ENCODE data around the gene CCDC17.

CCDC17 gene

DNA sequence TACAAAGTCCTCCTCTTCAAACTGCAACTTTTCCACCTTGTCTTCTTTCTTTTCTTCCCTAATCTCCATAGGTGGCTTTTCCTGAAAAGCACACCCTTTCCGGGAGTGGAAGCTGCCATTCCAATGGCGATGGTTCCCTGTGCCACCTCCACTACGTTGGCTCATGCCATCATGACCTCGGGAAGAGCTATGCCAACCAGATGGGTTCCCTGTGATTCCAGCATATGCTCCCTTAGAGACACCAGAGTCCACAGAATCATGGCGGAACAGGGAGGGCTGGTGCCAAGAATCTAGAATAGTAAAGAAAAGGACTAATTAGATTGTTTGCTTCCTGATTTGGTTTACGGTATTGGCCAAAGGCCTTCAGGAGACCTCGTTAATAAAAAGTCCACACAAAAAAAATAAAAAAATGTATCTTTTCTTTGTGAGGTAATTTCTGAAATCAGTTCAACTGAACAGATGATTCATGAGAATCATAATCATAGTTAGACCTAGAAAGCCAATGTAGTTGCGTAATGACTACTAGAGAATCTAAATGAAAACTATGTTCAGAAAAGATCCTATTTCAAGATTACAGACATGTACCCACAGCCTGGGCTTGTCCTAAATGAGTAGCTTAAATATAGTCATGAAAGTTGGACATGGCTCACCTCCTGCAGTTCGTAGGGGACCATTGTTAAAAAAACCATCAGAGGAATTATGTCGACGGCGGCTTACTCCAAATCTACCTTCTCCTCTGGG is 30.9 kb upstream of the CCDC17 start:
- DNase-seq (ENCODE audit: low read depth): no peak
- no peak overlapping the region for H3K4me3 ChIP-seq (ENCODE audit: low read depth, low read length)
- TF ChIP-seq, protein P1, sequence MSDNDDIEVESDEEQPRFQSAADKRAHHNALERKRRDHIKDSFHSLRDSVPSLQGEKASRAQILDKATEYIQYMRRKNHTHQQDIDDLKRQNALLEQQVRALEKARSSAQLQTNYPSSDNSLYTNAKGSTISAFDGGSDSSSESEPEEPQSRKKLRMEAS (IDR thresholded peaks at IDR 0.05; ENCODE audit: low read depth, low read length): no peak
- TF ChIP-seq CTCF (IDR thresholded peaks at IDR 0.05; ENCODE audit: low read depth, low read length): no peak

DNA sequence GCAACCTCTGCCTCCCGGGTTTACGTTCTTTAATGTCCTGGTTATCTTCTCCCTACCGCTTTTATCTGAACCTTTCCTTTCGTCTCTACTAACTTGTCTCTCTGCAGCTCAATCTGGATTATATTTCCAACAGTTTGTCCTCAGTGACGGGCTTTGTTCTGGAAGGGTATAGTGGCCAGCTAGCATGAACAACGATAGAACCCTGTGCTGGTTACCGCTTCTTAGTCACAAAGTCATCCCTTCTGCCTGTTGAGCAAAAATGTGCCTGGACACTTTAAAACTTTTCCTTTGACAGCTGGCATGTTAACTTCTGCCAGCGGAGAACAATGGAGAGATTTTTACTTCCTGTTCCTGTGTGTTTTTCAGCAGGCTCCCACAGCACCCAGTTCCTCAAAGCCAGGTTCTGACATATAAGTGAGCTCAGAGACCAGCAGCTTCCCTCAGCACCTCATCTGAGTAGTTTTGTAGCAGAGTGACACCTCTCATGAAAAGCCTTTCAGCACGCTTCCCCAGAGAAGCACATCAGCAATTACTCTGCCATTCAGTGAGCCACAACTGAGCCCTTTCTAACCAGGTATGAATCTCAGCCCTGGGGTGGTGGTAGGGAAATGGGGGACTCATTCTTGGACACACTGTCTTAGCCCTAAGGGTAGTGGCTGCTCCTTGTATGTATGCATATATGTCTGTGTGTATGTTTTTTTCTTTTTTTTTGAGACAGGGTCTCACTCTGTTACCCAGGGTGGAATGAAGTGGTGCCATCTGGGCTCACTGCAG is 23.6 kb upstream of the CCDC17 start:
- H3K4me3 ChIP-seq (ENCODE audit: low read depth, low read length): no peak overlapping the region
- peak; percentile 55 for DNase-seq (ENCODE audit: low read depth)
- TF ChIP-seq, protein P1 (IDR thresholded peaks at IDR 0.05; ENCODE audit: low read depth, low read length): no peak
- no peak for TF ChIP-seq CTCF (IDR thresholded peaks at IDR 0.05; ENCODE audit: low read depth, low read length)
- no peak for TF ChIP-seq MYC (IDR thresholded peaks at IDR 0.05; ENCODE audit: low read depth, low read length)
- TF ChIP-seq POLR2A (IDR thresholded peaks at IDR 0.05; ENCODE audit: extremely low read depth, insufficient read length): no peak

DNA sequence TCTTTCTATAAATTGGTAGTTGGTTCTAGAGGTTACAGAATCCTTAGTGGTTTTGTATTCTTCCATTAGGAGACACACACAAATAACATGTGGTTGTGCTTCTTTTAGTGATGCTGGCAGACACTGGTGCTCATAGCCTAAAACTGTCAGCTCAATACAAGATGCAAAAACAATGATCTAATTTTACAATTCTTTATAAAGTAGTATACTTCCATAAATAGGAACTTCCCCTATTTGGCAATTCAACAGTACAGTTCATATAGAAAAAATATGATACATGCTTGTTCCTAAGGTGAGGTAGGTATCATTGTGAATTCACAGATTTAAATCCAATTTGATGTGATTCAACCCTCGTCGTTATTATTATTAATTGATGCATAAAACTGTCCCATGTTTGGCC is 20.8 kb upstream of the CCDC17 start:
- H3K4me3 ChIP-seq (ENCODE audit: low read depth, low read length): no peak overlapping the region
- no peak for DNase-seq (ENCODE audit: low read depth)
- TF ChIP-seq, protein P1 (IDR thresholded peaks at IDR 0.05; ENCODE audit: low read depth, low read length): no peak
- TF ChIP-seq MYC (IDR thresholded peaks at IDR 0.05; ENCODE audit: low read depth, low read length) (no peak), POLR2A (IDR thresholded peaks at IDR 0.05; ENCODE audit: extremely low read depth, insufficient read length) (no peak), CTCF (IDR thresholded peaks at IDR 0.05; ENCODE audit: low read depth, low read length) (no peak)

- no peak overlapping the region for H3K4me3 ChIP-seq (ENCODE audit: low read depth, low read length)
- no peak for DNase-seq (ENCODE audit: low read depth)
- TF ChIP-seq MYC (IDR thresholded peaks at IDR 0.05; ENCODE audit: low read depth, low read length) (no peak), CTCF (IDR thresholded peaks at IDR 0.05; ENCODE audit: low read depth, low read length) (no peak), POLR2A (IDR thresholded peaks at IDR 0.05; ENCODE audit: extremely low read depth, insufficient read length) (no peak)
- TF ChIP-seq, protein P1 (IDR thresholded peaks at IDR 0.05; ENCODE audit: low read depth, low read length): no peak
Measured at GRCh38 chr1:45643978-45644377, 20.1 kb upstream of the CCDC17 start.

GRCh38 chr1:45643321-45643720 is 19.5 kb upstream of the CCDC17 start:
- no peak for TF ChIP-seq POLR2A (IDR thresholded peaks at IDR 0.05; ENCODE audit: extremely low read depth, insufficient read length)
- no peak for TF ChIP-seq CTCF (IDR thresholded peaks at IDR 0.05; ENCODE audit: low read depth, low read length)
- TF ChIP-seq, protein P1 (IDR thresholded peaks at IDR 0.05; ENCODE audit: low read depth, low read length): no peak
- TF ChIP-seq MYC (IDR thresholded peaks at IDR 0.05; ENCODE audit: low read depth, low read length): no peak
- no peak for DNase-seq (ENCODE audit: low read depth)
- H3K4me3 ChIP-seq (ENCODE audit: low read depth, low read length): no peak overlapping the region
